ENCODE data around the gene PLOD2. TPM values are rescaled to one million over a fixed set of nuclear protein-coding genes. Genes with fewer than 3 reads are reported as not detected.

The PLOD2 gene
- total and polyA plus RNA-seq, 2 of the 8 experiments (the other 6 are each of a cell fraction or from before 2014, with no cell fraction given) = 4.0 to 28.7 TPM

DNA sequence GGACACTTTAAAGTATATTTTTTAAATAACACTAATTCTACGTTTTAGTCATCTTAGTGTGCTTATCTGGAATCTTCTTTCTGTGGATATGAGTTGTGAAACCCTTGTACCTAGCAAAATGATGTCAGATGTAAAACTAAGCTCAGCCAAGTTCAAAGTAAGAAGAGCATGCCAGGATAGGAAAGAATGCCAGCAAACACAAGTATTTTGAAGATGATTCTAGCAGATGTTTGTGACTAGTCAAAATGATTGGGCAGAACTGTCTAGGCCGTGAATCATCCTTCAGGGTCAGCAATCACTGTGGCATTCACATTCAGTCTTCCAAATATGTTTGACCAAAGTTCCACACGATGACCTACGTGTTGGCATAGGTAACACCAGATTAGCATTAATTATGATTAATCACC, 5.4 kb upstream of the PLOD2 start:
- Histone ChIP-seq H3K9ac (replicated peaks in 1 of 4; ENCODE audit: extremely low read depth in 1 of 4, low read depth in 3 of 4, low read length in 3 of 4) (no peak overlapping the region), H2BK120ac (replicated peaks; ENCODE audit: low read depth, low read length) (no peak overlapping the region), H2AFZ (ENCODE audit: low read length) (no peak overlapping the region), H3K79me2 (ENCODE audit: control insufficient read depth in 1 of 2, insufficient read depth in 2 of 2, low read length in 2 of 2) (no peaks in the 10 kb centered on the region), H3K79me1 (ENCODE audit: low read depth, low read length) (no peaks in the 10 kb centered on the region), H3K36me3 (ENCODE audit: control insufficient read depth in 2 of 4, insufficient read depth in 4 of 4, low read length in 3 of 4) (no peaks in the 10 kb centered on the region), H4K8ac (ENCODE audit: extremely low read depth, insufficient read depth, low read length) (no peak overlapping the region), H3K27me3 (replicated peaks in 1 of 4; ENCODE audit: control insufficient read depth in 3 of 4, extremely low read depth in 1 of 4, insufficient read depth in 3 of 4, low read length in 3 of 4) (peaks cover 0 to 6% (median 1%) of the 10 kb centered on the region in 4 experiments; a peak in 3 of 7 replicates), H4K91ac (replicated peaks; ENCODE audit: insufficient read length, low read length) (no peak overlapping the region), H3K23ac (ENCODE audit: insufficient read length) (no peak overlapping the region), H3K9me3 (ENCODE audit: insufficient read depth in 2 of 2, low read depth in 1 of 2, low read length in 1 of 2) (no peaks in the 10 kb centered on the region), H3K4me2 (ENCODE audit: insufficient read depth in 1 of 2, low read depth in 2 of 2, low read length in 2 of 2) (no peak overlapping the region), H2BK5ac (ENCODE audit: low read depth, low read length) (no peak overlapping the region), H3K4me1 (replicated peaks in 1 of 4; ENCODE audit: control insufficient read depth in 3 of 4, insufficient read depth in 4 of 4, low read length in 3 of 4) (peaks cover 0 to 4% (median 1%) of the 10 kb centered on the region in 4 experiments; a peak in 2 of 7 replicates), H3K27ac (ENCODE audit: low read depth, low read length) (no peak overlapping the region), H3K14ac (ENCODE audit: insufficient read length) (no peak overlapping the region), H2BK12ac (ENCODE audit: low read depth, low read length) (no peak overlapping the region), H4K5ac (ENCODE audit: insufficient read length, low read depth, low read length) (no peak overlapping the region), H2BK20ac (ENCODE audit: low read length) (no peak overlapping the region), H3K56ac (replicated peaks; ENCODE audit: insufficient read length, low read depth, low read length) (no peak overlapping the region), H3K4me3 (ENCODE audit: extremely low read depth in 1 of 4, insufficient read depth in 2 of 4, low read depth in 3 of 4, low read length in 4 of 4) (no peak overlapping the region), H3K18ac (ENCODE audit: extremely low read depth, low read length) (no peak overlapping the region), H2BK15ac (ENCODE audit: low read length) (no peak overlapping the region), H2AK5ac (ENCODE audit: low read depth, low read length) (no peak overlapping the region), H3K4ac (replicated peaks; ENCODE audit: insufficient read length, low read depth, low read length) (no peak overlapping the region), H3K23me2 (ENCODE audit: low read depth, low read length) (peaks cover 3% of the 10 kb centered on the region; the same call in 1 of the 2 replicates), H4K20me1 (replicated peaks in 1 of 2; ENCODE audit: control insufficient read depth in 1 of 2, insufficient read depth in 2 of 2, low read length in 2 of 2) (no peaks in the 10 kb centered on the region)
- POLR2A ChIA-PET (ENCODE audit: partially characterized antibody) = no interaction called here
- no peak for DNase-seq (ENCODE audit: low read depth in 1 of 2, low spot score in 2 of 2)
- CTCF ChIA-PET (ENCODE audit: partially characterized antibody) = interaction anchor here (0.7 to 1.6 kb wide), 8 partner anchors 11 to 101 kb away, joined by 3 to 8 read pairs (median 4); no protein-coding TSS in a partner anchor
- FAIRE-seq = no peak
- WGBS, 2 experiments (ENCODE audit: extremely low coverage in 1 of 2, insufficient coverage in 1 of 2, insufficient read length in 1 of 2, insufficient replicate concordance in 2 of 2, low coverage in 1 of 2, low lambda C conversion rate in 2 of 2, missing lambda C conversion rate in 1 of 2) = 81% methylated on average over 4 of the region's 4 CpGs; no CpG with 5 or more reads in 1 of the 2 experiments
- TF ChIP-seq POLR2A (IDR thresholded peaks at IDR 0.05; ENCODE audit: control extremely low read depth in 1 of 2, low read depth in 2 of 2, low read length in 2 of 2) = no peak
- TF ChIP-seq JUND (IDR thresholded peaks at IDR 0.05; ENCODE audit: low read length) = no peak

Measured in H1 (cell line).